Measurements from ENCODE around the gene RAB11B. TPM values are rescaled to one million over a fixed set of nuclear protein-coding genes. Genes with fewer than 3 reads are reported as not detected.

RAB11B gene
- total and polyA plus RNA-seq, 4 donors = 27.3 to 91.2 (median 45.0) TPM

DNA sequence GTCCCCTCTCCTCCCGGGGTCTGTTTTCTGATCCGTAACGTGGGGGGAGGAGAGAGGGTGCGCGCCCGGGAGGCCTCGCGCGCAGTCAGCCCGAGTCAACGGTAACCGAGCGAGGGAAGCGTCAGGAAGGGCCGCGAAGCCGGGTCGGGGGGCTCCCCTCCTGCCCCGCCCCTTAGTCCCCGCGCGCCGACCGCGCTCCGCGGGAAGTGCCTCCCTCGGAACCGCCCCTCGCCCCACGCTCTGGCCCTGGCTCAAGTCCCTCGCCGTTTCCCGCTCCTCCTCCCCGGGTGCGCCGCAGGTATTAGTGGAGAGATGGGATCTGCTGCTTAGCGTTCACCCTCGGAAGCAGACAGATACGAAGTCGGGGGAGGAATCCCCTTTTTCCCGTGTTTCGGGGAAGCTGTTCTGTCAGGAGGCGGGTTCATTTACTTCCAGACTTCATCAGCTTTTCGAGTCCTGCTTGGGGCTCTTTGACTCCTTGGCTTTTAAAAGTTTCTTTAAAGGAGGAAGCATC, 55.4 kb downstream of the RAB11B start:
- WGBS = 1% methylated on average over 45 of the region's 45 CpGs
- peaks cover 1 to 40% (median 29%) of the 10 kb centered on the region in 4 donors for H3K4me1 ChIP-seq (ENCODE audit: control insufficient read depth in 4 of 4, insufficient read depth in 4 of 4, low read length in 3 of 4)
- TF ChIP-seq, protein P1, sequence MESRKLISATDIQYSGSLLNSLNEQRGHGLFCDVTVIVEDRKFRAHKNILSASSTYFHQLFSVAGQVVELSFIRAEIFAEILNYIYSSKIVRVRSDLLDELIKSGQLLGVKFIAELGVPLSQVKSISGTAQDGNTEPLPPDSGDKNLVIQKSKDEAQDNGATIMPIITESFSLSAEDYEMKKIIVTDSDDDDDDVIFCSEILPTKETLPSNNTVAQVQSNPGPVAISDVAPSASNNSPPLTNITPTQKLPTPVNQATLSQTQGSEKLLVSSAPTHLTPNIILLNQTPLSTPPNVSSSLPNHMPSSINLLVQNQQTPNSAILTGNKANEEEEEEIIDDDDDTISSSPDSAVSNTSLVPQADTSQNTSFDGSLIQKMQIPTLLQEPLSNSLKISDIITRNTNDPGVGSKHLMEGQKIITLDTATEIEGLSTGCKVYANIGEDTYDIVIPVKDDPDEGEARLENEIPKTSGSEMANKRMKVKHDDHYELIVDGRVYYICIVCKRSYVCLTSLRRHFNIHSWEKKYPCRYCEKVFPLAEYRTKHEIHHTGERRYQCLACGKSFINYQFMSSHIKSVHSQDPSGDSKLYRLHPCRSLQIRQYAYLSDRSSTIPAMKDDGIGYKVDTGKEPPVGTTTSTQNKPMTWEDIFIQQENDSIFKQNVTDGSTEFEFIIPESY (IDR thresholded peaks at IDR 0.05) = no peak
- TF ChIP-seq, protein P2, sequence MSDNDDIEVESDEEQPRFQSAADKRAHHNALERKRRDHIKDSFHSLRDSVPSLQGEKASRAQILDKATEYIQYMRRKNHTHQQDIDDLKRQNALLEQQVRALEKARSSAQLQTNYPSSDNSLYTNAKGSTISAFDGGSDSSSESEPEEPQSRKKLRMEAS (IDR thresholded peaks at IDR 0.05) = no peak
- TF ChIP-seq, protein P3, sequence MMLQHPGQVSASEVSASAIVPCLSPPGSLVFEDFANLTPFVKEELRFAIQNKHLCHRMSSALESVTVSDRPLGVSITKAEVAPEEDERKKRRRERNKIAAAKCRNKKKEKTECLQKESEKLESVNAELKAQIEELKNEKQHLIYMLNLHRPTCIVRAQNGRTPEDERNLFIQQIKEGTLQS (IDR thresholded peaks at IDR 0.05) = no peak
- peak in 1 of 2 donors; percentile 20 for TF ChIP-seq RAD21 (IDR thresholded peaks at IDR 0.05)
- peaks cover 0 to 4% (median 0%) of the 10 kb centered on the region in 4 donors for H3K36me3 ChIP-seq (ENCODE audit: control insufficient read depth in 4 of 4, insufficient read depth in 3 of 4, low read depth in 1 of 4, low read length in 3 of 4)
- H3K9me3 ChIP-seq (ENCODE audit: control insufficient read depth in 4 of 4, low read length in 3 of 4) = no peaks in the 10 kb centered on the region
- H3K9ac ChIP-seq (ENCODE audit: low read depth in 1 of 2, low read length in 2 of 2) = peak overlapping the region; percentile 72 to 97
- no peaks in the 10 kb centered on the region for H3K27me3 ChIP-seq (ENCODE audit: control insufficient read depth in 4 of 4, insufficient read depth in 4 of 4, low read length in 3 of 4)
- H3K27ac ChIP-seq (ENCODE audit: low read depth in 1 of 2, low read length in 2 of 2) = peak overlapping the region; percentile 90 to 91
- DNase-seq (ENCODE audit: low spot score) = peak; percentile 67
- peak overlapping the region; percentile 73 to 98 (median 89) for H3K4me3 ChIP-seq (ENCODE audit: low read depth in 1 of 3, low read length in 3 of 3)

GRCh38 chr19:8446061-8446709, 56.0 kb downstream of the RAB11B start:
- peak overlapping the region; percentile 90 to 91 for H3K27ac ChIP-seq (ENCODE audit: low read depth in 1 of 2, low read length in 2 of 2)
- WGBS = 25% methylated on average over 16 of the region's 16 CpGs

More at GRCh38 chr19:8446061-8446709, 56.0 kb downstream of the RAB11B start:
- peaks cover 0 to 4% (median under 1%) of the 10 kb centered on the region in 4 donors for H3K36me3 ChIP-seq (ENCODE audit: control insufficient read depth in 4 of 4, insufficient read depth in 3 of 4, low read depth in 1 of 4, low read length in 3 of 4)
- H3K9me3 ChIP-seq (ENCODE audit: control insufficient read depth in 4 of 4, low read length in 3 of 4) = no peaks in the 10 kb centered on the region
- no peaks in the 10 kb centered on the region for H3K27me3 ChIP-seq (ENCODE audit: control insufficient read depth in 4 of 4, insufficient read depth in 4 of 4, low read length in 3 of 4)
- H3K4me1 ChIP-seq (ENCODE audit: control insufficient read depth in 4 of 4, insufficient read depth in 4 of 4, low read length in 3 of 4) = peaks cover 1 to 45% (median 30%) of the 10 kb centered on the region in 4 donors
- peak overlapping the region; percentile 73 to 98 (median 89) for H3K4me3 ChIP-seq (ENCODE audit: low read depth in 1 of 3, low read length in 3 of 3)
- TF ChIP-seq, protein P1 (IDR thresholded peaks at IDR 0.05) = no peak
- TF ChIP-seq, protein P4, sequence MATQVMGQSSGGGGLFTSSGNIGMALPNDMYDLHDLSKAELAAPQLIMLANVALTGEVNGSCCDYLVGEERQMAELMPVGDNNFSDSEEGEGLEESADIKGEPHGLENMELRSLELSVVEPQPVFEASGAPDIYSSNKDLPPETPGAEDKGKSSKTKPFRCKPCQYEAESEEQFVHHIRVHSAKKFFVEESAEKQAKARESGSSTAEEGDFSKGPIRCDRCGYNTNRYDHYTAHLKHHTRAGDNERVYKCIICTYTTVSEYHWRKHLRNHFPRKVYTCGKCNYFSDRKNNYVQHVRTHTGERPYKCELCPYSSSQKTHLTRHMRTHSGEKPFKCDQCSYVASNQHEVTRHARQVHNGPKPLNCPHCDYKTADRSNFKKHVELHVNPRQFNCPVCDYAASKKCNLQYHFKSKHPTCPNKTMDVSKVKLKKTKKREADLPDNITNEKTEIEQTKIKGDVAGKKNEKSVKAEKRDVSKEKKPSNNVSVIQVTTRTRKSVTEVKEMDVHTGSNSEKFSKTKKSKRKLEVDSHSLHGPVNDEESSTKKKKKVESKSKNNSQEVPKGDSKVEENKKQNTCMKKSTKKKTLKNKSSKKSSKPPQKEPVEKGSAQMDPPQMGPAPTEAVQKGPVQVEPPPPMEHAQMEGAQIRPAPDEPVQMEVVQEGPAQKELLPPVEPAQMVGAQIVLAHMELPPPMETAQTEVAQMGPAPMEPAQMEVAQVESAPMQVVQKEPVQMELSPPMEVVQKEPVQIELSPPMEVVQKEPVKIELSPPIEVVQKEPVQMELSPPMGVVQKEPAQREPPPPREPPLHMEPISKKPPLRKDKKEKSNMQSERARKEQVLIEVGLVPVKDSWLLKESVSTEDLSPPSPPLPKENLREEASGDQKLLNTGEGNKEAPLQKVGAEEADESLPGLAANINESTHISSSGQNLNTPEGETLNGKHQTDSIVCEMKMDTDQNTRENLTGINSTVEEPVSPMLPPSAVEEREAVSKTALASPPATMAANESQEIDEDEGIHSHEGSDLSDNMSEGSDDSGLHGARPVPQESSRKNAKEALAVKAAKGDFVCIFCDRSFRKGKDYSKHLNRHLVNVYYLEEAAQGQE (IDR thresholded peaks at IDR 0.05) = peak; percentile 45
- DNase-seq (ENCODE audit: low spot score) = no peak
- peak overlapping the region; percentile 64 to 97 for H3K9ac ChIP-seq (ENCODE audit: low read depth in 1 of 2, low read length in 2 of 2)
